HL-60 (cell line): ENCODE results near the gene IL1B.

Source experiments
- CTCF ChIP-seq: IDR thresholded peaks from one replicate; pipeline ENCODE4 v1.5.1; 2011; ENCODE audit warnings: low read length, control low read depth, inconsistent platforms; ENCODE audit not compliant: insufficient read depth
- GABPA ChIP-seq: IDR thresholded peaks from 2 replicates; pipeline ENCODE4 v1.6.1; 2012; ENCODE audit warnings: low read depth
- POLR2AphosphoS5 ChIP-seq: IDR thresholded peaks from 2 replicates; pipeline ENCODE4 v1.6.1; 2012; ENCODE audit warnings: low read depth
- TF ChIP-seq, protein P1 (sequence below): IDR thresholded peaks from 2 replicates; pipeline ENCODE4 v1.6.1; 2012; ENCODE audit warnings: low read depth; ENCODE audit not compliant: insufficient replicate concordance

DNA sequence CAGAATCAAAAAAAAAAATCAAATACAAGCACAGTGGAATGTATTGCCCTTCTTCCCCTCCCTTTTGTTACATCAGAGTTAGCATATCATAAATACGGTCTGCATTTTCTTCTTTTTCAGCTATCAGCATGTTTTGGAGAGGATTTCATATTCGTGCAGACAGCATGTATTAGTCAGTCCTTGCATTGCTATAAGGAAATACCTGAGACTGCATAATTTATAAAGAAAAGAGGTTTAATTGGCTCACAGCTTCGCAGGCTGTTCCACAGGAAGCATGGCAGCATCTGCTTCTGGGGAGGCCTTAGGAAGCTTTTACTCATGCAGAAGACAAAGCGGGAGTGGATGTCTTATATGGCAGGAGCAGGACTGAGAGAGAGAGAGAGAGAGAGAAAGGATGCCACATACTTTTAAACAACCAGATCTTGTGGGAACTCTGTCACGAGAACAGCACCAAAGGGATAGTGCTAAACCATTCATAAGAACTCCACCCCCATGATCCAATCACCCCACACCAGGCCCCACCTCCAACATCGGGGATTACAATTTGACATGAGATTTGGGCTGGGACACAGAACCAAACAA, 8.9 kb downstream of the IL1B start:
- no peak for TF ChIP-seq CTCF
- TF ChIP-seq POLR2AphosphoS5: no peak
- TF ChIP-seq, protein P1, sequence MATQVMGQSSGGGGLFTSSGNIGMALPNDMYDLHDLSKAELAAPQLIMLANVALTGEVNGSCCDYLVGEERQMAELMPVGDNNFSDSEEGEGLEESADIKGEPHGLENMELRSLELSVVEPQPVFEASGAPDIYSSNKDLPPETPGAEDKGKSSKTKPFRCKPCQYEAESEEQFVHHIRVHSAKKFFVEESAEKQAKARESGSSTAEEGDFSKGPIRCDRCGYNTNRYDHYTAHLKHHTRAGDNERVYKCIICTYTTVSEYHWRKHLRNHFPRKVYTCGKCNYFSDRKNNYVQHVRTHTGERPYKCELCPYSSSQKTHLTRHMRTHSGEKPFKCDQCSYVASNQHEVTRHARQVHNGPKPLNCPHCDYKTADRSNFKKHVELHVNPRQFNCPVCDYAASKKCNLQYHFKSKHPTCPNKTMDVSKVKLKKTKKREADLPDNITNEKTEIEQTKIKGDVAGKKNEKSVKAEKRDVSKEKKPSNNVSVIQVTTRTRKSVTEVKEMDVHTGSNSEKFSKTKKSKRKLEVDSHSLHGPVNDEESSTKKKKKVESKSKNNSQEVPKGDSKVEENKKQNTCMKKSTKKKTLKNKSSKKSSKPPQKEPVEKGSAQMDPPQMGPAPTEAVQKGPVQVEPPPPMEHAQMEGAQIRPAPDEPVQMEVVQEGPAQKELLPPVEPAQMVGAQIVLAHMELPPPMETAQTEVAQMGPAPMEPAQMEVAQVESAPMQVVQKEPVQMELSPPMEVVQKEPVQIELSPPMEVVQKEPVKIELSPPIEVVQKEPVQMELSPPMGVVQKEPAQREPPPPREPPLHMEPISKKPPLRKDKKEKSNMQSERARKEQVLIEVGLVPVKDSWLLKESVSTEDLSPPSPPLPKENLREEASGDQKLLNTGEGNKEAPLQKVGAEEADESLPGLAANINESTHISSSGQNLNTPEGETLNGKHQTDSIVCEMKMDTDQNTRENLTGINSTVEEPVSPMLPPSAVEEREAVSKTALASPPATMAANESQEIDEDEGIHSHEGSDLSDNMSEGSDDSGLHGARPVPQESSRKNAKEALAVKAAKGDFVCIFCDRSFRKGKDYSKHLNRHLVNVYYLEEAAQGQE: no peak
- no peak for TF ChIP-seq GABPA
